Left hindlimb (tissue), 1 donor: ENCODE data around the gene ZNF512.
A peak's percentile ranks its signal among the peaks of the same experiment; 100 is the strongest.
"Not testable (repeated sequence)": the region's sequence is repeated elsewhere in the genome, so short reads cannot be mapped to it uniquely, and the experiment has no call there.

Source experiments
- DNase-seq: peaks from one replicate; pipeline ENCODE4 v3.0.0-alpha.2; 2018

ZNF512 gene

GRCh38 chr2:27584597-27584996 is 1.8 kb downstream of the ZNF512 start:
- no peak for DNase-seq

DNA sequence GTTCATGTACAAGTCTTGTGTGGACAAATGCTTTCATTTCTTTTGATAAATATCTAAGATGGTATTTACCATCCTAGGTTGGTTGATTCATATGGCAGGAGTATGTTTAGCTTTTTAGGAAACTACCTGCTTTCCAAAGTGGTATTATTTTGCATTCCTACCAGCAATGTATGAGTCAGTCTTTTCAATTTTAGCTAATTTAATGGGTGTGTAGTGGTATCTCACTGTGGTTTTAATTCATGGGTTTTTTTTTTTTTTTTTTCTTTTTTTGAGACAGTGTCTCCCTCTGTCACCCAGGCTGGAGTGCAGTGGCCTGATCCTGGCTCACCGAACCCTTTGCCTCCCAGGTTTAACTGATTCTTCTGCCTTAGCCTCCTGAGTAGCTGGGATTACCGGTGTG is 4.2 kb downstream of the ZNF512 start:
- DNase-seq: no peak

- DNase-seq: no peak
Measured at GRCh38 chr2:27588308-27588707, 5.5 kb downstream of the ZNF512 start.

GRCh38 chr2:27591745-27592144 is 8.9 kb downstream of the ZNF512 start:
- no peak for DNase-seq

- no peak for DNase-seq
Measured at GRCh38 chr2:27593240-27593639, 10.4 kb downstream of the ZNF512 start.

DNA sequence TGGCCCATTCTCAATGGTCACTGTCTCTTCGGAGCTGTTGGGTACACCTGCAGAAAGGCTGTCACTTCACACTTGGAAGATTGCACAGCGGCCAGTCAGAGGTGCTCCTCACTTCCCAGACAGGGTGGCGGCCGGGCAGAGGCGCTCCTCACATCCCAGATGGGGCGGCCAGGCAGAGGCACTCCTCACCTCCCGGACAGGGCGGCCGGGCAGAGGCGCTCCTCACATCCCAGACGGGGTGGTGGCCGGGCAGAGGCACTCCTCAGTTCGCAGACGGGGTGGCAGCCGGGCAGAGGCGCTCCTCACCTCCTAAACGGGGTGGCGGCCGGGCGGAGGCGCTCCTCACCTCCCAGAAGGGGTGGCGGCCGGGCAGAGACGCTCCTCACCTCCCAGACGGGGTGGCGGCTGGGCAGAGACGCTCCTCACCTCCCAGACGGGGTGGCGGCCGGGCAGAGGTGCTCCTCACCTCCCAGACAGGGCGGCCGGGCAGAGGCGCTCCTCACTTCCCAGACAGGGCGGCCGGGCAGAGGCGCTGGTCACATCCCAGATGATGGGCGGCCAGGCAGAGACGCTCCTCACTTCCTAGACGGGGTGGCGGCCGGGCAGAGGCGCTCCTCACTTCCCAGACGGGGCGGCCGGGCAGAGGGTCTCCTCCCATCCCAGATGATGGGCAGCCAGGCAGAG is 11.3 kb downstream of the ZNF512 start:
- DNase-seq: not testable (repeated sequence)

DNA sequence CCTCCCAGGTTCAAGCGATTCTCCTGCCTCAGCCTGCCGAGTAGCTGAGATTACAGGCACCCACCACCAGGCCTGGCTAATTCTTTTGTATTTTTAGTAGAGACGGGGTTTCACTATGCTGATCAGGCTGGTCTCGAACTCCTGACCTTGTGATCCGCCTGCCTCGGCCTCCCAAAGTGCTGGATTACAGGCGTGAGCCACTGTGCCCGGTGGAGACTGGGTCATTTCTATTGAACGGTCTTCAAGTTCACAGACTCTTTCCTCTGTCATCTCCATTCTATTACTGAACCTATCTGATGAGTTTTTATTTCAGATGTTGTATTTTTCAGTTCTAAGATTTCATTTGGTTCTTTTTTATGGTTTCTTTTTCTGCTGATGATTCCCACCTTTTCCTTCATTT is 12.6 kb downstream of the ZNF512 start:
- not testable (repeated sequence) for DNase-seq

GRCh38 chr2:27596627-27597026 is 13.8 kb downstream of the ZNF512 start:
- DNase-seq: no peak

DNA sequence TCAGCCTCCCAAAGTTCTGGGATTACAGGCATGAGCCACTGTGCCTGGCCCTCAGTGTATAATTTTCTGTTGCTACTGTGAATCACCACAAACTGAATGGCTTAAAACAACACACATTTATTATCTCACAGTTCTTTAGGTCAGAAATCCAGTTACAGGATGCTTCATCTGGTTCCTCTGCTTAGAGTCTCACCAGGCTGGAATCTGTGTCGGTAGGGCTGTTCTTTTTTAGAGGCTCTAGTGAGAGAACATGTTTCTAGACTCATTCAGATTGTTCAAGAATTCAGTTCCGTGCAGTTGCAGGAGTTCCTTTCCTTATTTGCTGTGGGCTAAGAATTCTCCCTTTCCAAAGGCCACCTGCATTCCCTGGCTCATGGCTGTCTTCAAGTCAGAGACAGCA is 23.8 kb downstream of the ZNF512 start:
- DNase-seq: no peak

DNA sequence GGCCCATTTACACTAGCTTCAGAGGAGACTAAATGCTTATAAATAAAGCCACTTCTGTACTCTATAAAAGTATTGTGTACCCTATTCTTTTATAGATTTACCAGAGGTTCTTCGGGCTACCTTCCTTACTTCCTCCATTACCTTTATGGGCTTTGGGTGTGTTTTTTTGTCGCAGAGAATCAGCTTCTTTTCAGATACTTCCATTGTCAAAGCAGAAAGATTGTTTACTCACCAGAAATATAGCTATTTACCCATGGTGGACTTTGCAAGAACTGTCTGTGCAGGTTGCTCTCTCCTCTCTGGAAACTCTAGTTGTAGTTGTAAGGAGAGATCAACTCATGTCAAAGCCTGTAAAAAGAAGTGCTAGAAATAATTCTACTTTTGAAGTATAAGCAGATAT is 31.1 kb downstream of the ZNF512 start:
- DNase-seq: no peak

DNA sequence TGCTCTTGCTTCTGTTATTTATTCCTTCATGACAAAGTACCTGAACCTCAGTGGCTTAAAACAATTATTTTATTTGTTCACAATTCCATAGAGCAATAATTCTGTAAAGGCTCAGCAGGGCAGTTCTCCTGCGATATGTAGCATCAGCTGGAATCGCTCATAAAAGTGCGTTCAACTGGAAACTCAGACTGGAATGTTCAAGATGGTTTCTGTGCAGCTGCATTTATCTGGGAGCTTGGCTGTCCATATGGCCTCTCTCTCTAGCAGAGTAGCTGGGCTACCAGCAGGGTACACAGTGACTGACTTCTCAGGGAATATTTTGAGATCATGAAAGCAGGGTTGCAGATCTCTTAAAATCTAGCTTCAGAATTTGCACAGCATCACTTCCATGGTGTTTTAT is 32.5 kb downstream of the ZNF512 start:
- DNase-seq: no peak

GRCh38 chr2:27621524-27621923 is 38.7 kb downstream of the ZNF512 start:
- DNase-seq: no peak

GRCh38 chr2:27622921-27623384 is 40.1 kb downstream of the ZNF512 start:
- no peak for DNase-seq

DNA sequence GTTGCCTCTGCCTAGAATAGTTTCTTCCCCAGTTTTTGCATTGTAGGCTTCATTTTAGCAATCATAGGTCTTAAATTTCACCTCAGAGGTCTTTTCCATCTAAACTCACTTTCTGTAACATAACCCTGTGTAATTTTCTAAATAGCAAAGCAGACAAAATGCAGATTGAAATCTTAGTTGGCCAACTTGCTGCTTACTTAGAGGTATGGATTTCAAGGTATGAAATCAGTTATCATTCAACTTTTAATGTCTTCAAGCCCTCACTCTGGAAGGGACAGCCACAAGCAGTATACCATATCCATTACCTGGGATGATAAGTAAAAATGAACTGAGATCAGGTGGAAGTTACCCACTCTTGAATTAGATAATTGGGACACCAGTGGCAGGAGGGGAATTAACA is 42.1 kb downstream of the ZNF512 start:
- no peak for DNase-seq

DNA sequence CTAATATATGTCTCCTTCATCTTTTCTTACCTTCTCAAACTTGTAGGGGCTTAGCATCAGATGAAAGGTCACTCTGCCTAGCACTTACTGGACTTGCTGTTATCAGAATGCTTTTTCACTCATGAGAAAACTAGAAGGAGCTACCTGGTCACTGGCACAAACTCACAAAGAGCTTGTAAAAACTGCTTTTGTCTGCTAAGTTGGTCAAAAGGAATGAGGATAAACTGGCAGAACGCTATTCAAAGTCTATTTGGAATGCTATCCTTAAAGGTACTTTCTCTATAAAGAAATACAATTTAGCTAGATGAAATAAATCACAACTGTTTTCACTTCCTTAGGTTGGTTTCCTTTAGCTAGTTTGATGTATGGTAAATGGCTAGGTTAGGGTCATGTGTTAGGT is 43.5 kb downstream of the ZNF512 start:
- DNase-seq: not testable (repeated sequence)

GRCh38 chr2:27626921-27627320 is 44.1 kb downstream of the ZNF512 start:
- DNase-seq: not testable (repeated sequence)

DNA sequence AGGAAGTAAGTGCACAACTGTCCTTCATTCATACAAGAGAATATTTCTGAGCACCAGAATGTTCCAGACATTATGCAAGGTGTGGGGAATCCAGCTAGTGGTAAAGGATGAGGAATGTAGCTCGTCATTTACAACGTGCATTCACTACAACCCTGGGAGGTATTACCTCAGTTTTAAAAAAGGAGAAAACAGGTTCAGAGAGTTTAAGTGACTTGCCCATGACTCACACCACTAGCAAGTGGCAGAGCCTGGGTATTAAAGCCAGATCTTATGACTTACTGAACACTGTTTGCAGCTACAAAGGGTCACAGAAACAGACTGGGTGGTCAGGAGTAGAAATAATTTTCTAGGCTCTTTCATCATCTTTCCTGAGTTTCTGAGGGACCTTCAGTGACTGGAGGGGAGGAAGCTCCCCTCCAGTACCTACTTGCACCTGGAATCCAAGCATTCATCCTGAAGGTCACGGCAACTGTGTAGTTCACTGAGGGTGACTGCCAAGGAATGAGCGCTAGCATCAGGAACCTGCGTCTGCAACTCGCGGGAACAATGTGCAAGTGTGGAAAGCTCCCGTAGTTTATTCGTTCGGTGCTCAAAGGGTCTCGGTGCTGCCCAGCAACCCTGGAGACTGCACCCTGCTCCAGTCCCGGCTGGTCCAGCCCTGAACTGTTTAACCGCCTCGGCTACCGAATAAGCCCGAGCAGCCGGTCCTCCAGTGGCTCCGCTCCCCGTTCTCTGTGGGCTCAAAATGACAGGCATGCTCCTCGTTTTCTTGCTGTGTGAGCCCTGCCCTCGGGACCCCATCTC is 45.3 kb downstream of the ZNF512 start:
- DNase-seq: peak; percentile 30

DNA sequence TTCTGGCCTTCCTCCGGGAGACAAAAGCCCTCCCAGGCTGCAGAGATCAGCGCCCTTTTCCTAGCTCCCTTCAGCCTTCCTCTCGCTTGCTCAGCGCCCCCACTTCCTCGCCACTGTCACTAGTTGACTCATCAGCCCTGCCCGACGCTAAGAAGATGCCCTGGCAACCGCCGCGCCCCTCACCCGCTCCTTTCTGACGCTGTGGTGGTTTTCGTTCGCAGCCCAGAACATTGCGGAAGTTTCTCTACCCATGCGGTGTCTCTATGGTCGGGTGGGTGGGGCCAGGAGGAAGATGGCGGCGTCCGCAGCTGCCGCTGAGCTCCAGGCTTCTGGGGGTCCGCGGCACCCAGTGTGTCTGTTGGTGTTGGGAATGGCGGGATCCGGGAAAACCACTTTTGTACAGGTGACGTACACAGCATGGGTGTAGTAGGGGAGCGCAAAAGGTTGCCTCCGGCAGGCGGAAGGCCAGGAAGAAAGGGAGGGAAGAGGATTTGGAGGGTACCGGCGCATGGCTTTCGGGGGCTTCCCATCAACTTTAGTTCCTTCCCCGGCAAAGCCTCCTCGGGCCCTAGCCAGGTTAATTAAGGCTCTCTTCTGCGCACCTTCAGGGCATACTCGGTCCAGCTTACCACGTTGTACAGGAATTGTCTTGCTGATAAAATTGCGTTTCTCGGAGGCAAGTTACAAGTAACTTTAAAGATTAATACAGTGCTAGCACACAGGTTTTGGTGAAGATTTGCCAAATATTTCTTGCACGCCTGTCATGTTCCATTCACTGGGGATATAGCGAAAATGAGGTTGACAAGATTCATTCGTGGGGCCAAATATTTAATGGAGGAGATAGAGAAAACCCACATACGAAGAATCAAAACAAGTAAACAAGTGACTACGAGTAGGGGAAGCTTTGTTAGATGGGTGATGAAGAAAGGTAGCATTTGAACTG is 46.2 kb downstream of the ZNF512 start, which contains the start of the genes CCDC121 and GPN1:
CCDC121 (minus strand) TSS at position 246 of the 943 bp plus-strand sequence. CDS start 1,213 bp downstream, outside the sequence.
GPN1 (plus strand) TSS at position 284 of the 943 bp plus-strand sequence; CDS start at position 293, 9 bp downstream.
- DNase-seq: peak; percentile 92

GRCh38 chr2:27630257-27630656 is 47.4 kb downstream of the ZNF512 start:
- DNase-seq: not testable (repeated sequence)

- no peak for DNase-seq
Measured at GRCh38 chr2:27634291-27634690, 51.4 kb downstream of the ZNF512 start.

GRCh38 chr2:27636766-27637165 is 53.9 kb downstream of the ZNF512 start:
- DNase-seq: no peak

DNA sequence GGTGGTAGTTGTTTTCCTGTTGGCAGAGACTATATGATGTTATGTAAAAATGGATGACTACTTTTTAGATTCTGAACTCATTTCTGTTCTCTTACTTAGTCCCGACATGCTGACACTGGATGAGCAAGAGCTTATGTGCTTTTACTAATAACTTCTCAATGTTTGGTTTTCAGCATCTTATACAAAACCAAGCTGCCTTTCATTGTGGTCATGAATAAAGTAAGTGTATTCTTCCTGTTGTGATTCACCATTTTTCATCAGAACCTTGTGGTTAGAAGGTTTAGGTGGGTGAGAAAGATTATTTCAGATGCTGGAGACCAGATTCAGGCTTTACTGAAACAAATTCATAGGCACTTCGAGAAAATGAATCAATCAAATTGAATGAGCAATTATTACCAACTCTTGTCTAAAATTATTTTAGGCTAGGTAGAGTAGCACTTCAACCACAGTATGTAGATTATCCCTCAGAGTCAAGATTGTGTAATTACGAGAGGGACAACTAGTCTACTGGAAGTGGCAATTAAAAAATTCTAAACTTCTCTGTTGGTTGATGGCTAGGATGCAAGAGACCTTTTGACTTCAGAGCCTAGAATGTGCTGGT is 55.3 kb downstream of the ZNF512 start:
- no peak for DNase-seq
